RWPE2 (cell line): ENCODE measurements around the gene AARSD1.
"Not testable (repeated sequence)": the region's sequence is repeated elsewhere in the genome, so short reads cannot be mapped to it uniquely, and the experiment has no call there.

ENCODE experiments used
- ATAC-seq: fragments of 200-7000 bp; cut with Tn5 transposase; 3 replicates; pipeline ENCODE4 v1.9.1; 2021; ENCODE audit warnings: low read depth
- DNase-seq: peaks from one replicate; pipeline ENCODE4 v3.0.0-alpha.2; 2020; ENCODE audit warnings: low spot score
- H3K27ac ChIP-seq: fragments of 450-650 bp; 2 replicates; pipeline ENCODE4 v1.5.1; 2017; ENCODE audit warnings: mild to moderate bottlenecking; ENCODE audit not compliant: poor library complexity, severe bottlenecking
- H3K27me3 ChIP-seq: fragments of 250-450 bp; sonication (Bioruptor Pico); 2 replicates; pipeline ENCODE4 v1.5.1; 2021; ENCODE audit warnings: mild to moderate bottlenecking, moderate library complexity; ENCODE audit not compliant: insufficient read depth, poor library complexity, severe bottlenecking
- H3K36me3 ChIP-seq: fragments of 250-450 bp; sonication (Bioruptor Pico); 2 replicates; pipeline ENCODE4 v1.5.1; 2020; ENCODE audit warnings: low read depth, mild to moderate bottlenecking, moderate library complexity
- H3K4me1 ChIP-seq: fragments of 250-450 bp; sonication (Bioruptor Pico); 2 replicates; pipeline ENCODE4 v1.5.1; 2021; ENCODE audit warnings: mild to moderate bottlenecking, moderate library complexity; ENCODE audit not compliant: insufficient read depth, poor library complexity, severe bottlenecking
- H3K4me3 ChIP-seq: fragments of 250-450 bp; sonication (Bioruptor Pico); 2 replicates; pipeline ENCODE4 v1.5.1; 2021; ENCODE audit warnings: mild to moderate bottlenecking, moderate library complexity; ENCODE audit not compliant: severe bottlenecking
- H3K9me3 ChIP-seq: fragments of 250-450 bp; sonication (Bioruptor Pico); 2 replicates; pipeline ENCODE4 v1.5.1; 2021; ENCODE audit warnings: mild to moderate bottlenecking, moderate library complexity; ENCODE audit not compliant: severe bottlenecking
- TF ChIP-seq, protein P1 (sequence below): fragments of 450-650 bp; IDR thresholded peaks from one replicate; pipeline ENCODE4 v1.5.1; 2017; ENCODE audit warnings: mild to moderate bottlenecking, moderate library complexity; ENCODE audit not compliant: poor library complexity, severe bottlenecking

The AARSD1 gene

DNA sequence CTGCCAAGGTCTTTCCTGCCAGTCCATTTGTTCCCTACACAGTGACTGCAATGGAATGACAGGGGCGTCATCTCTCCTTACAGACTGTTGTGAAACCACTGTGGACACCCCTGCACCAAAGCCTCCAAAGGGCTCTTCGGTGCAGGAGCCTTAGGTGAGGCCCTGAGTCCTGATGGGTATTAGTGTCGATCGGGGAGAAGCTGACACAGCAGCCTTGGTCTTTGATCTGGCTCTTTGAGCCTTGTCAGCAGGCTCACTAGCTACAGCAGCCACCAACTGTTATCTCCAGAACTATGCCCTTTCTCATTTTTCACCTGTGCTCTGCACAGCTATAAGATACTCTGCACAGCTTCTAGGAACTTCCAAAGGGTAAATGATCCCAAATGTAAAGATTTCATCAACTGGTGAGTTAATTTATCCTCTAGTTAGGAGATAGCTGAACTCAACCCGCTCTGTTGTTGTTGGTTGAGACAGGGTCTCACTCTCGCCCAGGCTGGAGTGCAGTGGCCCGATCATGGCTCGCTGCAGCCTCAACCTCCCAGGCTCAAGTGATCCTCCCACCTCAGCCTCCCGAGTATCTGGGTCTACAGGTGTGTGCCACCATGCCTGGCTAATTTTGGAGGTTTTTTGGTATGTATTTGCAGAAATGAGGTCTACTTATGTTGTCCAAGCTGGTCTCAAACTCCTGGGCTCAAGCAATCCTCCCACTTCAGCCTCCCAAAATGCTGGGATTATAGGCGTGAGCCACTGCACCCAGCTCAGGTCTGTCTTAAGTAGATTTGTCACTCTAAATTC lies 44.0 kb downstream of the AARSD1 start:
- no peak overlapping the region for H3K4me3 ChIP-seq
- TF ChIP-seq, protein P1, sequence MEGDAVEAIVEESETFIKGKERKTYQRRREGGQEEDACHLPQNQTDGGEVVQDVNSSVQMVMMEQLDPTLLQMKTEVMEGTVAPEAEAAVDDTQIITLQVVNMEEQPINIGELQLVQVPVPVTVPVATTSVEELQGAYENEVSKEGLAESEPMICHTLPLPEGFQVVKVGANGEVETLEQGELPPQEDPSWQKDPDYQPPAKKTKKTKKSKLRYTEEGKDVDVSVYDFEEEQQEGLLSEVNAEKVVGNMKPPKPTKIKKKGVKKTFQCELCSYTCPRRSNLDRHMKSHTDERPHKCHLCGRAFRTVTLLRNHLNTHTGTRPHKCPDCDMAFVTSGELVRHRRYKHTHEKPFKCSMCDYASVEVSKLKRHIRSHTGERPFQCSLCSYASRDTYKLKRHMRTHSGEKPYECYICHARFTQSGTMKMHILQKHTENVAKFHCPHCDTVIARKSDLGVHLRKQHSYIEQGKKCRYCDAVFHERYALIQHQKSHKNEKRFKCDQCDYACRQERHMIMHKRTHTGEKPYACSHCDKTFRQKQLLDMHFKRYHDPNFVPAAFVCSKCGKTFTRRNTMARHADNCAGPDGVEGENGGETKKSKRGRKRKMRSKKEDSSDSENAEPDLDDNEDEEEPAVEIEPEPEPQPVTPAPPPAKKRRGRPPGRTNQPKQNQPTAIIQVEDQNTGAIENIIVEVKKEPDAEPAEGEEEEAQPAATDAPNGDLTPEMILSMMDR, result no peak
- H3K27me3 ChIP-seq, result no peaks in the 10 kb centered on the region
- H3K9me3 ChIP-seq, result no peaks in the 10 kb centered on the region
- no peaks in the 10 kb centered on the region for H3K36me3 ChIP-seq
- H3K27ac ChIP-seq, result no peak overlapping the region
- ATAC-seq (no peak), DNase-seq (no peak)
- no peaks in the 10 kb centered on the region for H3K4me1 ChIP-seq

DNA sequence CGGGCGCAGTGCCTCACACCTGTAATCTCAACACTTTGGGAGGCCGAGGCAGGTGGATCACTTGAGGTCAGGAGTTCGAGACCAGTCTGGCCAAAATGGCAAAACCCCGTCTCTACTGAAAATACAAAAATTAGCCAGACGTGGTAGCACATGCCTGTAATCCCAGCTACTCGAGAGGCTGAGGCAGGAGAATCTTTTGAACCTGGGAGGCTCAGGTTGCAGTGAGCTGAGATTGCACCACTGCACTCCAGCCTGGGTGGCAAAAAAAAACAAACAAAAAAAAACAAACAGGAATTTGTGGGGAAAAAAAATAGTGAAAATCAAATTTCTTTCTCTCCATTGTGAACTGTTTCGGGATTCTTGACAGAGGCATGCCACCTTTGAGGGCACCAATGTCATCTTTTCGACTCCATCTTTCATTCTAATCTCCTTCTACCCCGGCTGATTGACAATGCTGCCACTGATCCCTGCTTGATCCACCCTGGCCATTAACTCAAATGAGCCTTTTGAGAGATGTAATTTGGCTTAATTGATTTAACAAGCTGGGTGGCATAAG lies 44.7 kb downstream of the AARSD1 start:
- H3K27me3 ChIP-seq, H3K4me3 ChIP-seq, H3K4me1 ChIP-seq: not testable (repeated sequence)

DNA sequence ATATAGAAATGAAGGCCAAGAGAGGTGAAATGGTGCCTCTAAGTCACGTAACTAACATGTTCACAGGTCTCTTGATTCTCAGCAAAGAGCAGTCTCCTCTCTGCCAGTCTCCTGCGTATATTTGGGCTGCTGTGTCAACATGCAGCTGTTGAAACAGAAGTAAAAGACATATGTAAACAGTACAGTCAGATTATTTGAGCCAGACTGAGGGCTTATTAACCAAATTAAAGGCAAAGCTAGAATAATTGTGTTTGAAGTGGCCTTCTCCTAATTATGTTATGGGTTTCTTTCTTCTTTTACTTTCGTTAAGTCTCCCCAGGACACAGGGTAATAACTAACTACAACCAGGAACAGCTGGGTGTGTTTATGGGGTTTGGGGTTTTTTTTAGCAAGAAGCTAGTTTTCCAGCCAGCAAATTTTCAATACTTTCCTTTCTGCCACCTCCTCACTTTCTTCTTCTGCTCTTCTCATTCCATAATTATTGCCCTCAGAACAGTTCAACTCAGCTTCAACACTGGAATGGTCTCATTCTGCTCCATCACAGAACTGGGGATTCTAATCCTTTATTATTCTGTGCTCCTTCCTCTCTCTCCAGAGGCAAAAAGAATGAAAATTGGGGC lies 45.2 kb downstream of the AARSD1 start:
- no peaks in the 10 kb centered on the region for H3K36me3 ChIP-seq
- TF ChIP-seq, protein P1, result no peak
- ATAC-seq, result no peak
- H3K27me3 ChIP-seq, result no peaks in the 10 kb centered on the region
- no peak overlapping the region for H3K27ac ChIP-seq
- no peaks in the 10 kb centered on the region for H3K9me3 ChIP-seq
- DNase-seq, result no peak
- H3K4me1 ChIP-seq, result no peaks in the 10 kb centered on the region
- H3K4me3 ChIP-seq, result no peak overlapping the region

More for the DNA sequence above, 44.7 kb downstream of the AARSD1 start:
- H3K27ac ChIP-seq, H3K36me3 ChIP-seq, DNase-seq, ATAC-seq, H3K9me3 ChIP-seq: not testable (repeated sequence)

DNA sequence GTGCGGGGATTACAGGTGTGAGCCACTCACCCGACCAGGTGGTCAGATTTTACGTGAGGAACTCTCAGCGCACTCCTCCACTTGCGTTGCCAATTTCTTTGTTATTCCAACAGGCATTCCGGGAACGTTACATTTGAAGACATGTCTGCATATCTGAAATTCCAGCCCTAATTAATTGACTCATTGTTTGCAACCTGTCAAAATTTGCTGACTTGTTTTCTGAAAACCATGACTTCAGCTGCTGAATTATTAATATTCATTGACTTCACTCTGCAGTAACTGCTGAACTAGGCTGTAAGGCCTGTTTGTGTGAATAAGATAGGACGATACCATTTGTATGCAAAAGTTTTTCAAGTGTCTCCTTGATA lies 47.0 kb downstream of the AARSD1 start:
- no peak overlapping the region for H3K27ac ChIP-seq
- DNase-seq (no peak), ATAC-seq (no peak)
- H3K9me3 ChIP-seq, result no peaks in the 10 kb centered on the region
- no peaks in the 10 kb centered on the region for H3K27me3 ChIP-seq
- no peaks in the 10 kb centered on the region for H3K4me1 ChIP-seq
- no peaks in the 10 kb centered on the region for H3K36me3 ChIP-seq
- H3K4me3 ChIP-seq, result no peak overlapping the region
- TF ChIP-seq, protein P1, result no peak

DNA sequence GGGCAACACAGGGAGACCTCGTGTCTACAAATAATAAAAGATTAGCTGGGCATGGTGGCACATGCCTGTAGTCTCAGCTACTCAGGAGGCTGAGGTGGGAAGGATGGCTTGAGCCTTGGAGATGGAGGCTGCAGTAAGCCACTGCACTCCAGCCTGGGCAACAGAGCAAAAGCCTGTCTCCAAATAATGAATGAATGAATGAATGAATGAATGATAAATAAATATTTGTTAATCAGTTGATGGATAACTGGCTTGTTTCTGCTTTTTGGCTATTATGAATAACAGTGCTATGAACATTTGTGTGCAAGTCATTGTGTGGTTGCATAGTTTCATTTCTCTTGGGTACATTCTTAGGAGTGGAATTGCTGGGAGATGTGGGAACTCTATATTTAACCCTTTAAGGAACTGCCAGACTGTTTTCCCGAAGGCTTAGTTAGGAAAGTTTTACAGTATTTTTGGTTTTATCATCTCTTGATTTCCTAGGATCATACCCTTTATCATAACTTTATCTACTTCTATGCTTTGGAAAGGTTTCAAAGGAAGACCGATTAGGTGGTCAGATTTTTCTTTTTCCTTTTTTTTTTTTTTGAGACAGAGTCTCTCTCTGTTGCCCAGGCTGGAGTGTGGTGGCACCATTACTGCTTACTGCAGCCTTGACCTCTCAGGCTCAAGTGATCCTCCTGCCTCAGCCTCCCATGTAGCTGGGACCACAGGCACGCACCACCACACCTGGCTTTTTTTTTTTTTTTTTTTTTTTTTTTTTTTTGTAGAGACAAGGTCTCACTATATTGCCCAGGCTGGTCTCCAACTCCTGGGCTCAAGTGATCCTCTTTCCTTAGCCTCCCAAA lies 47.6 kb downstream of the AARSD1 start:
- not testable (repeated sequence) for H3K36me3 ChIP-seq, H3K4me1 ChIP-seq, H3K27me3 ChIP-seq, ATAC-seq, H3K9me3 ChIP-seq, DNase-seq, H3K4me3 ChIP-seq, H3K27ac ChIP-seq

DNA sequence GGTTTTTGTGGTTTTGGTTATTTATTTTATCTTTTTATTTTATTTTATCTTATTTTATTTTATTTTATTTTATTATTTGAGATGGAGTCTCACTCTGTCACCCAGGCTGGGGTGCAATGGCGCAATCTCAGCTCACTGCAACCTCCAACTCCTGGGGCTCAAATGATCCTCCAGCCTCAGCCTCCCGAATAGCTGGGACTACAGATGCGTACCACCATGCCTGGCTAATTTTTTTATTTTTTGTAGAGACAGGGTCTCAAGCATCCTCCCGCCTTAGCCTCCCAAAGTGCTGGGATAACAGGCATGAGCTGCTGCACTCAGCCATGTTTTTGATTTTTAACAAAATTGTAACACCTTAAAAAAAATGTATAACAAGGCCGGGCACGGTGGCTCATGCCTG lies 49.0 kb downstream of the AARSD1 start:
- H3K27ac ChIP-seq, H3K9me3 ChIP-seq, H3K36me3 ChIP-seq, H3K4me1 ChIP-seq, H3K4me3 ChIP-seq, H3K27me3 ChIP-seq, ATAC-seq, DNase-seq: not testable (repeated sequence)
